CD4-positive, alpha-beta T cell (primary cell): ENCODE measurements around the gene EFS. TPM values are rescaled to one million over a fixed set of nuclear protein-coding genes. Genes with fewer than 3 reads are reported as not detected.

Experiments
- ATAC-seq: fragments of 200-7000 bp; cut with Tn5 transposase; one replicate; pipeline ENCODE4 v1.10.0; 2022; ENCODE audit warnings: mild to moderate bottlenecking; ENCODE audit not compliant: poor library complexity
- CTCF ChIA-PET: fragments of 350-600 bp; sonication (Branson Sonifier 250); formaldehyde crosslinking; loops from one replicate; lab custom pipeline; 2021; ENCODE audit warnings: antibody characterized with exemption, inconsistent platforms; lab: Charles Lee
- POLR2A ChIA-PET: fragments of 350-600 bp; sonication (Branson Sonifier 250); formaldehyde crosslinking; loops from one replicate; lab custom pipeline; 2021; ENCODE audit warnings: antibody characterized with exemption, inconsistent platforms; lab: Charles Lee
- DNase-seq, 14 experiments: peaks; one replicate each; pipeline ENCODE4 v3.0.0-alpha.2; 2013 to 2020; ENCODE audit warnings: mixed read lengths in 2 of 14
- H3K27ac ChIP-seq, 2 donors: one replicate each; pipeline versions ENCODE4 v1.5.1 to v1.7.0; 2013; ENCODE audit warnings: low read length in 2 of 2, low read depth in 1 of 2, mild to moderate bottlenecking in 1 of 2
- H3K27me3 ChIP-seq, 2 experiments: 1 replicate in 1 of 2; 2 replicates in 1 of 2; pipeline versions ENCODE4 v1.6.1 to v1.7.0; 2013; ENCODE audit warnings: low read length in 2 of 2, control low read depth in 1 of 2, mild to moderate bottlenecking in 1 of 2, moderate library complexity in 1 of 2; ENCODE audit not compliant: insufficient read depth in 2 of 2, control insufficient read depth in 1 of 2
- H3K36me3 ChIP-seq: one replicate; pipeline ENCODE4 v1.6.1; 2013; ENCODE audit warnings: low read length, control low read depth; ENCODE audit not compliant: insufficient read depth
- H3K4me1 ChIP-seq: one replicate; pipeline ENCODE4 v1.6.1; 2013; ENCODE audit warnings: low read length, control low read depth; ENCODE audit not compliant: insufficient read depth
- H3K4me3 ChIP-seq: one replicate; pipeline ENCODE4 v1.5.1; 2013; ENCODE audit warnings: mild to moderate bottlenecking, low read length, moderate library complexity
- H3K9me3 ChIP-seq, 2 experiments: 1 replicate in 1 of 2; 2 replicates in 1 of 2; pipeline versions ENCODE4 v1.6.1 to v1.7.0; 2013; ENCODE audit warnings: low read length in 2 of 2, mild to moderate bottlenecking in 2 of 2, control low read depth in 1 of 2, moderate library complexity in 1 of 2; ENCODE audit not compliant: control insufficient read depth in 1 of 2, insufficient read depth in 1 of 2
- H3K27ac Mint-ChIP-seq: one replicate; pipeline ENCODE4 v1.8.0; 2020; ENCODE audit warnings: mixed read lengths
- H3K27me3 Mint-ChIP-seq: one replicate; pipeline ENCODE4 v1.8.0; 2021; ENCODE audit warnings: mixed read lengths
- H3K36me3 Mint-ChIP-seq: one replicate; pipeline ENCODE4 v1.8.0; 2021; ENCODE audit warnings: low read depth, mixed read lengths
- H3K4me1 Mint-ChIP-seq: one replicate; pipeline ENCODE4 v1.8.0; 2021; ENCODE audit warnings: low read depth, mixed read lengths
- H3K4me3 Mint-ChIP-seq: one replicate; pipeline ENCODE4 v1.8.0; 2020; ENCODE audit warnings: mild to moderate bottlenecking, mixed read lengths
- H3K9me3 Mint-ChIP-seq: one replicate; pipeline ENCODE4 v1.8.0; 2020; ENCODE audit warnings: mixed read lengths
- CTCF ChIP-seq: fragments of 200-600 bp; IDR thresholded peaks from one replicate; pipeline ENCODE4 v1.8.0; 2022; ENCODE audit warnings: antibody characterized with exemption, mild to moderate bottlenecking
- intact Hi-C, 2 experiments: fragments of 100-400 bp; cut with DNase I in 1 of 2; cut with micrococcal nuclease in 1 of 2; formaldehyde crosslinking; loops; one replicate each; pipeline versions ENCODE4 v1.15.1 to v1.9.0; 2023 to 2025; cut with DNase I, micrococcal nuclease
- total RNA-seq, 174 experiments: library from RNA in 2 of 174; stranded (reverse) in 2 of 174; gene quantifications; one replicate each; pipeline ENCODE4 v1.2.3 and lab custom pipeline; 2021 to 2026

The EFS gene
- total RNA-seq, 2 experiments from 2014 or later = not detected

GRCh38 chr14:23377198-23377550, 12.2 kb upstream of the EFS start:
- H3K4me1 ChIP-seq = no peaks in the 10 kb centered on the region
- H3K27me3 ChIP-seq = no peaks in the 10 kb centered on the region
- POLR2A ChIA-PET = no interaction called here
- CTCF ChIA-PET = no interaction called here
- no peaks in the 10 kb centered on the region for H3K4me1 Mint-ChIP-seq
- H3K9me3 Mint-ChIP-seq = no peaks in the 10 kb centered on the region
- no peak overlapping the region for H3K27ac Mint-ChIP-seq
- no peak overlapping the region for H3K4me3 Mint-ChIP-seq
- intact Hi-C loops = no loop called here
- H3K36me3 ChIP-seq = no peaks in the 10 kb centered on the region
- no peaks in the 10 kb centered on the region for H3K36me3 Mint-ChIP-seq
- no peak for TF ChIP-seq CTCF
- no peak overlapping the region for H3K27ac ChIP-seq
- peaks cover 11% of the 10 kb centered on the region for H3K27me3 Mint-ChIP-seq
- H3K4me3 ChIP-seq = no peak overlapping the region
- ATAC-seq (no peak), DNase-seq (no peak)
- no peaks in the 10 kb centered on the region for H3K9me3 ChIP-seq

GRCh38 chr14:23376482-23377197, 11.7 kb upstream of the EFS start, which contains the start of gene CMTM5:
TSS of gene CMTM5 (plus strand) at chr14:23377046. CDS start at chr14:23377252, 206 bp downstream.
- no peak within 1 kb of the TSS for H3K27ac Mint-ChIP-seq
- CTCF ChIA-PET = no interaction called here
- no peaks in the 10 kb centered on the region for H3K9me3 ChIP-seq
- intact Hi-C loops = no loop called here
- no peak for TF ChIP-seq CTCF
- ATAC-seq (no peak), DNase-seq (no peak)
- H3K9me3 Mint-ChIP-seq = no peaks in the 10 kb centered on the region
- no peaks in the 10 kb centered on the region for H3K4me1 ChIP-seq
- no peak within 1 kb of the TSS for H3K4me3 Mint-ChIP-seq
- no peaks in the 10 kb centered on the region for H3K27me3 ChIP-seq
- H3K36me3 ChIP-seq = no peaks in the 10 kb centered on the region
- no peak within 1 kb of the TSS for H3K27ac ChIP-seq
- H3K4me3 ChIP-seq = no peak within 1 kb of the TSS
- POLR2A ChIA-PET = no interaction called here
- H3K36me3 Mint-ChIP-seq = no peaks in the 10 kb centered on the region
- peaks cover 9% of the 10 kb centered on the region for H3K27me3 Mint-ChIP-seq
- H3K4me1 Mint-ChIP-seq = no peaks in the 10 kb centered on the region

- no peak for TF ChIP-seq CTCF
- ChIA-PET POLR2A (no interaction called here), CTCF (no interaction called here)
- H3K27me3 ChIP-seq = no peaks in the 10 kb centered on the region
- H3K36me3 ChIP-seq = no peaks in the 10 kb centered on the region
- DNase-seq = no peak
- H3K9me3 ChIP-seq = no peaks in the 10 kb centered on the region
- intact Hi-C loops = no loop called here
- H3K36me3 Mint-ChIP-seq = no peaks in the 10 kb centered on the region
- no peaks in the 10 kb centered on the region for H3K4me1 Mint-ChIP-seq
- H3K9me3 Mint-ChIP-seq = no peaks in the 10 kb centered on the region
- H3K27me3 Mint-ChIP-seq = peaks cover under 1% of the 10 kb centered on the region
- H3K27ac ChIP-seq = no peak overlapping the region
- ATAC-seq = no peak
- no peaks in the 10 kb centered on the region for H3K4me1 ChIP-seq
- H3K4me3 ChIP-seq = no peak overlapping the region
- no peak overlapping the region for H3K4me3 Mint-ChIP-seq
- no peak overlapping the region for H3K27ac Mint-ChIP-seq
Measured at GRCh38 chr14:23375527-23376251, 10.7 kb upstream of the EFS start.
